Adrenal gland (tissue), 12 donors: ENCODE data around the gene WIPI1. TPM values are rescaled to one million over a fixed set of nuclear protein-coding genes. Genes with fewer than 3 reads are reported as not detected.

ENCODE experiments used
- DNase-seq, 7 donors: peaks; one replicate each; pipeline ENCODE4 v3.0.0-alpha.2; 2019 to 2020
- H3K27ac ChIP-seq, 5 donors: fragments of 200-600 bp; sonication (generic) in 4 of 5; 1 replicate in 3 of 5; 2 replicates in 2 of 5; pipeline versions ENCODE4 v1.5.1 to v1.8.0; 2016 to 2020; ENCODE audit warnings: mild to moderate bottlenecking in 1 of 5
- H3K27me3 ChIP-seq: fragments of 200-600 bp; 2 replicates; pipeline ENCODE4 v1.8.0; 2021
- H3K36me3 ChIP-seq, 2 donors: fragments of 200-600 bp; replicated peaks in 1 of 2; 1 replicate in 1 of 2; 2 replicates in 1 of 2; pipeline versions ENCODE4 v1.5.1 to v1.8.0; 2018 to 2022
- H3K4me1 ChIP-seq, 2 donors: fragments of 200-600 bp; replicated peaks in 1 of 2; 1 replicate in 1 of 2; 2 replicates in 1 of 2; pipeline versions ENCODE4 v1.5.1 to v1.8.0; 2018 to 2021
- H3K4me3 ChIP-seq, 4 donors: fragments of 200-600 bp; sonication (generic) in 3 of 4; one replicate each; pipeline ENCODE4 v1.5.1; 2016 to 2018
- H3K9me3 ChIP-seq, 3 donors: fragments of 200-600 bp; sonication (generic) in 1 of 3; replicated peaks in 1 of 3; 1 replicate in 2 of 3; 2 replicates in 1 of 3; pipeline versions ENCODE4 v1.5.1 to v1.8.0; 2016 to 2021
- CTCF ChIP-seq, 6 experiments: fragments of 450-650 bp in 4 of 6; fragments of 200-600 bp in 2 of 6; sonication (generic) in 1 of 6; IDR thresholded peaks; 1 replicate in 5 of 6; 2 replicates in 1 of 6; pipeline versions ENCODE4 v1.5.1 to v1.8.0; 2016 to 2021; ENCODE audit warnings: antibody characterized with exemption in 6 of 6, mild to moderate bottlenecking in 2 of 6, moderate library complexity in 1 of 6
- POLR2A ChIP-seq, 2 donors: fragments of 450-650 bp; IDR thresholded peaks; one replicate each; pipeline ENCODE4 v1.6.1; 2017; ENCODE audit warnings: antibody characterized with exemption in 2 of 2, mild to moderate bottlenecking in 2 of 2, moderate library complexity in 1 of 2
- WGBS, 4 donors: extraction: QIAGEN DNeasy Blood & Tissue Kit in 2 of 4; methylation state at CpG; one replicate each; pipeline versions ENCODE4 v1.1.5 to v1.1.7; 2013 to 2017; 5-methylcytosine and 5-hydroxymethylcytosine counted together
- intact Hi-C, 2 donors: fragments of 100-400 bp; cut with DNase I; formaldehyde crosslinking; loops; one replicate each; pipeline versions ENCODE4 v1.14.1 to v1.15.0; 2022 to 2023
- polyA plus RNA-seq, 3 donors: library from polyadenylated mRNA; stranded (reverse); fragments of 200-250 nt in 2 of 3; fragments of 350-450 nt in 1 of 3; fragmentation: Illumina TruSeq in 1 of 3; extraction: RNeasy Lipid Tissue Mini Kit (QIAGEN cat#74804) in 1 of 3; gene quantifications; one replicate each; pipeline ENCODE4 v1.2.3, GENCODE V29; 2013 to 2014
- total RNA-seq, 9 donors: library from RNA; depleted of rRNA in 4 of 9; stranded (reverse); fragments of >200 nt in 4 of 9; fragments of 120-200 nt in 1 of 9; fragmentation: NEBNext Ultra II Directional in 1 of 9; extraction: Animal tissue kit (Norgen Biotek cat#: 25700) in 1 of 9; gene quantifications; one replicate each; pipeline versions ENCODE4 v1.1.0 to v1.2.4, GENCODE V29; 2013 to 2023
- donor health status: healthy with polysubstance abuse.
- donor health status: Bipolar disorder and iron deficiency.
- donor health status: DM: yes; HTN: yes; CAD: no.
- donor health status: DM: no; HTN: no; CAD: no.
- donor health status: DM: no; HTN: no; CAD: no.
- donor health status: DM: yes; HTN: yes; CAD: no.

WIPI1 gene
- total and polyA plus RNA-seq, 12 donors = 19.3 to 148 (median 39.7) TPM

GRCh38 chr17:68460715-68461114 is 3.4 kb upstream of the WIPI1 start:
- Histone ChIP-seq H3K4me1 (peaks cover 8 to 48% of the 10 kb centered on the region in 2 donors), H3K27ac (no peak overlapping the region), H3K27me3 (no peaks in the 10 kb centered on the region), H3K36me3 (no peaks in the 10 kb centered on the region), H3K4me3 (no peak overlapping the region), H3K9me3 (no peaks in the 10 kb centered on the region)
- intact Hi-C loops = loop anchor here in 1 of 2 donors (5.0 to 10.0 kb wide), 3 partner anchors 198 to 304 kb away; no protein-coding TSS in a partner anchor
- DNase-seq = no peak
- TF ChIP-seq CTCF (IDR thresholded peaks at IDR 0.05) = no peak
- TF ChIP-seq POLR2A (IDR thresholded peaks at IDR 0.05) = no peak

GRCh38 chr17:68460146-68460545 is 2.9 kb upstream of the WIPI1 start:
- no peaks in the 10 kb centered on the region for H3K9me3 ChIP-seq
- H3K36me3 ChIP-seq = no peaks in the 10 kb centered on the region
- no peak overlapping the region for H3K27ac ChIP-seq
- no peaks in the 10 kb centered on the region for H3K27me3 ChIP-seq
- TF ChIP-seq POLR2A (IDR thresholded peaks at IDR 0.05) (no peak), CTCF (IDR thresholded peaks at IDR 0.05) (no peak)
- no peak overlapping the region for H3K4me3 ChIP-seq
- WGBS, 4 donors = 64 to 83% (median 73%) methylated on average over 2 of the region's 2 CpGs
- no peak for DNase-seq
- intact Hi-C loops = loop anchor here in 1 of 2 donors (5.0 to 10.0 kb wide), 3 partner anchors 198 to 305 kb away; no protein-coding TSS in a partner anchor
- H3K4me1 ChIP-seq = peaks cover 12 to 54% of the 10 kb centered on the region in 2 donors

- Histone ChIP-seq H3K27me3 (no peaks in the 10 kb centered on the region), H3K36me3 (no peaks in the 10 kb centered on the region), H3K27ac (no peak overlapping the region), H3K4me3 (no peak overlapping the region), H3K4me1 (peaks cover 12 to 57% of the 10 kb centered on the region in 2 donors), H3K9me3 (no peaks in the 10 kb centered on the region)
- WGBS, 4 donors = 55 to 69% (median 67%) methylated on average over 1 of the region's 1 CpG
- DNase-seq = no peak
- TF ChIP-seq POLR2A (IDR thresholded peaks at IDR 0.05) = no peak
- TF ChIP-seq CTCF (IDR thresholded peaks at IDR 0.05) = no peak
- intact Hi-C loops = no loop called here
Measured at GRCh38 chr17:68459037-68459639, 1.8 kb upstream of the WIPI1 start.

GRCh38 chr17:68458260-68459036 is 1.2 kb upstream of the WIPI1 start:
- intact Hi-C loops = no loop called here
- Histone ChIP-seq H3K9me3 (no peaks in the 10 kb centered on the region), H3K36me3 (no peaks in the 10 kb centered on the region), H3K27me3 (no peaks in the 10 kb centered on the region), H3K4me3 (peak overlapping the region in 3 of 4 donors; percentile 2 to 93 (median 39)), H3K4me1 (peaks cover 12 to 61% of the 10 kb centered on the region in 2 donors), H3K27ac (peak overlapping the region; percentile 40 to 99 (median 83))
- no peak for DNase-seq
- TF ChIP-seq POLR2A (IDR thresholded peaks at IDR 0.05) (no peak), CTCF (IDR thresholded peaks at IDR 0.05) (no peak)
- WGBS, 4 donors = 35 to 39% (median 36%) methylated on average over 12 of the region's 12 CpGs
